Kidney (tissue), 14 donors: ENCODE measurements around the gene RPP40. TPM values are rescaled to one million over a fixed set of nuclear protein-coding genes. Genes with fewer than 3 reads are reported as not detected.

Source experiments
- DNase-seq, 5 donors: peaks; one replicate each; pipeline ENCODE4 v3.0.0-alpha.2; 2013 to 2020
- FAIRE-seq: peaks from 2 replicates; lab custom pipeline; 2012; peaks lifted over from hg19 to GRCh38; lab: Jason Lieb, UNC
- H3K27ac ChIP-seq, 2 donors: one replicate each; pipeline ENCODE4 v1.7.0; 2013; ENCODE audit warnings: low read depth in 2 of 2, low read length in 2 of 2, inconsistent platforms in 1 of 2
- H3K27me3 ChIP-seq: one replicate; pipeline ENCODE4 v1.7.1; 2013; ENCODE audit warnings: low read length, inconsistent platforms; ENCODE audit not compliant: control insufficient read depth, insufficient read depth
- H3K36me3 ChIP-seq, 3 donors: one replicate each; pipeline versions ENCODE4 v1.7.0 to v1.7.1; 2013; ENCODE audit warnings: low read length in 3 of 3, control low read depth in 1 of 3, inconsistent platforms in 1 of 3; ENCODE audit not compliant: insufficient read depth in 3 of 3, control insufficient read depth in 2 of 3
- H3K4me1 ChIP-seq, 3 donors: one replicate each; pipeline versions ENCODE4 v1.7.0 to v1.7.1; 2013; ENCODE audit warnings: low read length in 3 of 3, inconsistent platforms in 1 of 3, low read depth in 1 of 3; ENCODE audit not compliant: control insufficient read depth in 2 of 3, insufficient read depth in 2 of 3
- H3K4me3 ChIP-seq, 3 donors: one replicate each; pipeline versions ENCODE4 v1.7.0 to v1.8.1; 2013; ENCODE audit warnings: low read length in 3 of 3, control low read depth in 1 of 3, inconsistent platforms in 1 of 3
- H3K9ac ChIP-seq, 3 donors: one replicate each; pipeline versions ENCODE4 v1.7.0 to v1.7.1; 2013; ENCODE audit warnings: low read length in 3 of 3, control low read depth in 1 of 3, inconsistent platforms in 1 of 3
- H3K9me3 ChIP-seq, 3 donors: one replicate each; pipeline versions ENCODE4 v1.7.0 to v1.7.1; 2013; ENCODE audit warnings: low read length in 3 of 3, control low read depth in 1 of 3, inconsistent platforms in 1 of 3; ENCODE audit not compliant: control insufficient read depth in 2 of 3, insufficient read depth in 1 of 3
- CTCF ChIP-seq: IDR thresholded peaks from 3 replicates; pipeline ENCODE4 v1.5.1; 2012; ENCODE audit warnings: mild to moderate bottlenecking, moderate library complexity, borderline replicate concordance; ENCODE audit not compliant: insufficient read depth; ENCODE audit errors: extremely low read depth
- intact Hi-C: fragments of 100-400 bp; cut with DNase I; formaldehyde crosslinking; loops from one replicate; pipeline ENCODE4 v1.11.1; 2022
- polyA plus RNA-seq: library from polyadenylated mRNA; stranded (reverse); fragments of 350-450 nt; fragmentation: Illumina TruSeq; extraction: RNeasy Lipid Tissue Mini Kit (QIAGEN cat#74804); gene quantifications from one replicate; pipeline ENCODE4 v1.2.3, GENCODE V29; 2014; ENCODE audit warnings: low read depth, low replicate concordance; ENCODE audit not compliant: insufficient read depth
- total RNA-seq: library from RNA; stranded (reverse); fragmentation: NEBNext Ultra II Directional; extraction: Animal tissue kit (Norgen Biotek cat#: 25700); gene quantifications from one replicate; pipeline ENCODE4 v1.2.1, GENCODE V29; 2021
- donor health status: control.
- donor health status: control.
- donor health status: control.
- donor health status: control.
- donor health status: control.
- donor health status: DM: yes; HTN: yes; CAD: no.
- donor health status: Normal renal cell carcinoma (clear cell type).

The RPP40 gene
- total and polyA plus RNA-seq, 2 donors from 2014 or later, result 3.7 to 7.4 TPM

GRCh38 chr6:4953440-4953839 lies 50.4 kb downstream of the RPP40 start:
- FAIRE-seq, result no peak
- no peak for TF ChIP-seq CTCF
- peaks cover 0 to 7% (median 5%) of the 10 kb centered on the region in 3 donors for H3K36me3 ChIP-seq

GRCh38 chr6:4950836-4951533 lies 52.9 kb downstream of the RPP40 start:
- H3K36me3 ChIP-seq, result peaks cover 0 to 7% (median 7%) of the 10 kb centered on the region in 3 donors
- H3K9me3 ChIP-seq, result no peaks in the 10 kb centered on the region
- H3K9ac ChIP-seq, result no peak overlapping the region
- no peak overlapping the region for H3K4me3 ChIP-seq
- H3K27me3 ChIP-seq, result no peaks in the 10 kb centered on the region
- no peaks in the 10 kb centered on the region for H3K4me1 ChIP-seq
- no peak overlapping the region for H3K27ac ChIP-seq
- no peak for TF ChIP-seq CTCF
- no peak for FAIRE-seq
- intact Hi-C loops, result no loop called here
- no peak for DNase-seq

More at GRCh38 chr6:4953440-4953839, 50.4 kb downstream of the RPP40 start:
- no peaks in the 10 kb centered on the region for H3K4me1 ChIP-seq
- no peak overlapping the region for H3K4me3 ChIP-seq
- intact Hi-C loops, result no loop called here
- H3K9me3 ChIP-seq, result no peaks in the 10 kb centered on the region
- no peak for DNase-seq
- H3K9ac ChIP-seq, result no peak overlapping the region
- H3K27me3 ChIP-seq, result no peaks in the 10 kb centered on the region
- no peak overlapping the region for H3K27ac ChIP-seq

- Histone ChIP-seq H3K4me1 (no peaks in the 10 kb centered on the region), H3K27ac (no peak overlapping the region), H3K36me3 (peaks cover 0 to 9% (median 7%) of the 10 kb centered on the region in 3 donors), H3K27me3 (no peaks in the 10 kb centered on the region), H3K4me3 (no peak overlapping the region), H3K9ac (no peak overlapping the region), H3K9me3 (no peaks in the 10 kb centered on the region)
- TF ChIP-seq CTCF, result no peak
- FAIRE-seq, result no peak
- intact Hi-C loops, result no loop called here
- no peak for DNase-seq
These were observed 53.8 kb downstream of the RPP40 start for GRCh38 chr6:4950076-4950475.
